ENCODE measurements around the gene TMEM135. TPM values are rescaled to one million over a fixed set of nuclear protein-coding genes. Genes with fewer than 3 reads are reported as not detected.

TMEM135 gene
- total RNA-seq, 1 experiment from 2014 or later: 95.2 TPM

GRCh38 chr11:87219266-87219665, 181.5 kb downstream of the TMEM135 start:
- H3K4me3 Mint-ChIP-seq (ENCODE audit: unreplicated experiment): no peak overlapping the region
- no peaks in the 10 kb centered on the region for H3K27me3 Mint-ChIP-seq (ENCODE audit: insufficient read depth, unreplicated experiment)
- peaks cover 7% of the 10 kb centered on the region for H3K36me3 Mint-ChIP-seq (ENCODE audit: insufficient read depth, unreplicated experiment)
- H3K4me1 Mint-ChIP-seq (ENCODE audit: low read depth, unreplicated experiment): peaks cover 19% of the 10 kb centered on the region
- Histone ChIP-seq H3K4me1 (peaks cover 9% of the 10 kb centered on the region), H3K36me3 (ENCODE audit: control insufficient read depth, insufficient read depth, low read length) (no peaks in the 10 kb centered on the region), H3K9me3 (no peaks in the 10 kb centered on the region), H3K27me3 (replicated peaks; ENCODE audit: control insufficient read depth, insufficient read depth, low read length) (no peaks in the 10 kb centered on the region), H3K4me3 (ENCODE audit: low read depth, low read length) (no peak overlapping the region)
- intact Hi-C loops (cut with micrococcal nuclease; ENCODE audit: unreplicated experiment): no loop called here
- no peak for TF ChIP-seq CTCF (IDR thresholded peaks at IDR 0.05; ENCODE audit: insufficient read depth in 1 of 2, low read depth in 1 of 2, low read length in 1 of 2, severe bottlenecking in 1 of 2, unreplicated experiment in 1 of 2)
- ChIA-PET CTCF (no interaction called here), POLR2A (no interaction called here)
- no peak for DNase-seq
- H3K9me3 Mint-ChIP-seq (ENCODE audit: unreplicated experiment): no peaks in the 10 kb centered on the region
- BruUV-seq (replicated peaks): no TSS peak
- no peak overlapping the region for H3K27ac Mint-ChIP-seq (ENCODE audit: unreplicated experiment)

GRCh38 chr11:87223816-87224215, 186.1 kb downstream of the TMEM135 start:
- no peak overlapping the region for H3K27ac Mint-ChIP-seq (ENCODE audit: unreplicated experiment)
- Histone ChIP-seq H3K4me1 (no peaks in the 10 kb centered on the region), H3K4me3 (ENCODE audit: low read depth, low read length) (no peak overlapping the region), H3K36me3 (ENCODE audit: control insufficient read depth, insufficient read depth, low read length) (no peaks in the 10 kb centered on the region), H3K27me3 (replicated peaks; ENCODE audit: control insufficient read depth, insufficient read depth, low read length) (no peaks in the 10 kb centered on the region), H3K9me3 (no peaks in the 10 kb centered on the region)
- DNase-seq: no peak
- no peak overlapping the region for H3K4me3 Mint-ChIP-seq (ENCODE audit: unreplicated experiment)
- CTCF ChIA-PET: no interaction called here
- intact Hi-C loops (cut with micrococcal nuclease; ENCODE audit: unreplicated experiment): no loop called here
- peaks cover 7% of the 10 kb centered on the region for H3K36me3 Mint-ChIP-seq (ENCODE audit: insufficient read depth, unreplicated experiment)
- no peaks in the 10 kb centered on the region for H3K9me3 Mint-ChIP-seq (ENCODE audit: unreplicated experiment)
- H3K4me1 Mint-ChIP-seq (ENCODE audit: low read depth, unreplicated experiment): peaks cover 6% of the 10 kb centered on the region
- no peaks in the 10 kb centered on the region for H3K27me3 Mint-ChIP-seq (ENCODE audit: insufficient read depth, unreplicated experiment)
- no TSS peak for BruUV-seq (replicated peaks)
- no peak for TF ChIP-seq CTCF (IDR thresholded peaks at IDR 0.05; ENCODE audit: insufficient read depth in 1 of 2, low read depth in 1 of 2, low read length in 1 of 2, severe bottlenecking in 1 of 2, unreplicated experiment in 1 of 2)
- POLR2A ChIA-PET: no interaction called here

- H3K36me3 Mint-ChIP-seq (ENCODE audit: insufficient read depth, unreplicated experiment): peaks cover 7% of the 10 kb centered on the region
- Histone ChIP-seq H3K27me3 (replicated peaks; ENCODE audit: control insufficient read depth, insufficient read depth, low read length) (no peaks in the 10 kb centered on the region), H3K36me3 (ENCODE audit: control insufficient read depth, insufficient read depth, low read length) (no peaks in the 10 kb centered on the region), H3K4me1 (no peaks in the 10 kb centered on the region), H3K4me3 (ENCODE audit: low read depth, low read length) (no peak overlapping the region), H3K9me3 (no peaks in the 10 kb centered on the region)
- TF ChIP-seq CTCF (IDR thresholded peaks at IDR 0.05; ENCODE audit: insufficient read depth in 1 of 2, low read depth in 1 of 2, low read length in 1 of 2, severe bottlenecking in 1 of 2, unreplicated experiment in 1 of 2): no peak
- CTCF ChIA-PET: interaction anchor here (1.3 kb wide), 1 partner anchor 197 kb away, joined by 3 read pairs; no protein-coding TSS in a partner anchor
- no peak overlapping the region for H3K27ac Mint-ChIP-seq (ENCODE audit: unreplicated experiment)
- no TSS peak for BruUV-seq (replicated peaks)
- no peaks in the 10 kb centered on the region for H3K27me3 Mint-ChIP-seq (ENCODE audit: insufficient read depth, unreplicated experiment)
- no peak for DNase-seq
- intact Hi-C loops (cut with micrococcal nuclease; ENCODE audit: unreplicated experiment): no loop called here
- POLR2A ChIA-PET: no interaction called here
- no peaks in the 10 kb centered on the region for H3K9me3 Mint-ChIP-seq (ENCODE audit: unreplicated experiment)
- H3K4me3 Mint-ChIP-seq (ENCODE audit: unreplicated experiment): no peak overlapping the region
- peaks cover 2% of the 10 kb centered on the region for H3K4me1 Mint-ChIP-seq (ENCODE audit: low read depth, unreplicated experiment)
These were observed 186.8 kb downstream of the TMEM135 start for GRCh38 chr11:87224486-87224885.
